HG03025 (cell line): Measurements from ENCODE around the gene SLC2A11.
A peak's percentile ranks its signal among the peaks of the same experiment; 100 is the strongest.
"Not testable (repeated sequence)": the region's sequence is repeated elsewhere in the genome, so short reads cannot be mapped to it uniquely, and the experiment has no call there.

Experiments
- ATAC-seq: cut with Tn5 transposase; IDR thresholded peaks from one replicate; pipeline ENCODE4 v1.9.1; 2021; ENCODE audit warnings: mild to moderate bottlenecking, moderate library complexity; ENCODE audit not compliant: unreplicated experiment, low FRiP score

The SLC2A11 gene

GRCh38 chr22:23845265-23846080, 12.2 kb upstream of the SLC2A11 start:
- ATAC-seq: no peak

- ATAC-seq: no peak
These were observed 11.6 kb upstream of the SLC2A11 start for GRCh38 chr22:23846081-23846469.

GRCh38 chr22:23847310-23847920, 10.3 kb upstream of the SLC2A11 start:
- no peak for ATAC-seq

GRCh38 chr22:23847991-23848864, 9.4 kb upstream of the SLC2A11 start:
- ATAC-seq: no peak

GRCh38 chr22:23849009-23850006, 8.4 kb upstream of the SLC2A11 start:
- ATAC-seq: no peak

GRCh38 chr22:23850136-23850611, 7.5 kb upstream of the SLC2A11 start:
- no peak for ATAC-seq

- peak; percentile 31 for ATAC-seq
These were observed 712 bp upstream of the SLC2A11 start for GRCh38 chr22:23856721-23857605.

GRCh38 chr22:23858484-23858815, 775 bp downstream of the SLC2A11 start:
- ATAC-seq: no peak

GRCh38 chr22:23859201-23859600, 1.5 kb downstream of the SLC2A11 start:
- no peak for ATAC-seq

- ATAC-seq: not testable (repeated sequence)
These were observed 2.5 kb downstream of the SLC2A11 start for GRCh38 chr22:23860187-23860586.

GRCh38 chr22:23862103-23862502, 4.4 kb downstream of the SLC2A11 start:
- ATAC-seq: no peak

- not testable (repeated sequence) for ATAC-seq
These were observed 7.0 kb downstream of the SLC2A11 start for GRCh38 chr22:23864499-23865154.

- ATAC-seq: no peak
These were observed 10.9 kb downstream of the SLC2A11 start for GRCh38 chr22:23868580-23868979.

- no peak for ATAC-seq
These were observed 17.2 kb downstream of the SLC2A11 start for GRCh38 chr22:23874871-23875270.

GRCh38 chr22:23875801-23876200, 18.1 kb downstream of the SLC2A11 start:
- no peak for ATAC-seq

- ATAC-seq: no peak
These were observed 19.9 kb downstream of the SLC2A11 start for GRCh38 chr22:23877566-23877965.

GRCh38 chr22:23878219-23878618, 20.5 kb downstream of the SLC2A11 start:
- no peak for ATAC-seq

GRCh38 chr22:23882370-23882769, 24.7 kb downstream of the SLC2A11 start:
- ATAC-seq: no peak
